ENCODE measurements around the gene TMEM170B. TPM values are rescaled to one million over a fixed set of nuclear protein-coding genes. Genes with fewer than 3 reads are reported as not detected.

TMEM170B gene
- total RNA-seq, 1 experiment from 2014 or later, result 1.0 TPM

GRCh38 chr6:11628562-11628961, 91.0 kb downstream of the TMEM170B start:
- ChIA-PET CTCF (no interaction called here), POLR2A (no interaction called here), RAD21 (ENCODE audit: low non-redundant PET in 1 of 2, low total read pairs in 2 of 2, uncharacterized antibody in 2 of 2, unreplicated experiment in 2 of 2) (no interaction called here)
- no peak for ATAC-seq
- Histone ChIP-seq H3K79me2 (ENCODE audit: insufficient read depth, low read length) (no peaks in the 10 kb centered on the region), H3K9me2 (ENCODE audit: insufficient read depth) (no peaks in the 10 kb centered on the region), H3K4me3 (replicated peaks in 1 of 2; ENCODE audit: low read depth in 1 of 2, low read length in 2 of 2) (no peak overlapping the region), H3K4me2 (ENCODE audit: low read length) (no peak overlapping the region), H2AFZ (ENCODE audit: low read depth, low read length, poor library complexity, severe bottlenecking) (no peak overlapping the region), H3K27me3 (ENCODE audit: insufficient read depth, low read length) (no peaks in the 10 kb centered on the region), H3K9ac (ENCODE audit: low read length) (no peak overlapping the region), H3K4me1 (ENCODE audit: control insufficient read depth in 1 of 2, insufficient read depth in 2 of 2, low read length in 2 of 2) (peaks cover 7 to 13% of the 10 kb centered on the region in 2 experiments), H3K36me3 (ENCODE audit: control insufficient read depth in 1 of 2, insufficient read depth in 2 of 2, low read length in 2 of 2) (no peaks in the 10 kb centered on the region), H3K27ac (ENCODE audit: low read depth, low read length) (no peak overlapping the region), H3K9me3 (ENCODE audit: control insufficient read depth in 1 of 2, insufficient read depth in 1 of 2, low read depth in 1 of 2, low read length in 2 of 2) (no peaks in the 10 kb centered on the region), H4K20me1 (ENCODE audit: insufficient read depth) (no peaks in the 10 kb centered on the region)
- intact Hi-C loops (cut with micrococcal nuclease), result no loop called here
- no TSS peak for BruUV-seq (replicated peaks)
- DNase-seq (ENCODE audit: low read depth, low spot score), result no peak
- no peak for TF ChIP-seq RAD21 (IDR thresholded peaks at IDR 0.05; ENCODE audit: low read depth)
- no peak for TF ChIP-seq POLR2AphosphoS5 (IDR thresholded peaks at IDR 0.05; ENCODE audit: low read depth, low read length)
- TF ChIP-seq SP1 (IDR thresholded peaks at IDR 0.05; ENCODE audit: low read depth), result no peak
- TF ChIP-seq EZH2phosphoT487 (IDR thresholded peaks at IDR 0.05; ENCODE audit: borderline replicate concordance), result no peak
- no peak for TF ChIP-seq EGR1 (IDR thresholded peaks at IDR 0.05; ENCODE audit: low read depth)
- TF ChIP-seq SIN3A (IDR thresholded peaks at IDR 0.05; ENCODE audit: low read depth), result no peak
- TF ChIP-seq EZH2 (IDR thresholded peaks at IDR 0.05), result no peak
- TF ChIP-seq POLR2A (IDR thresholded peaks at IDR 0.05; ENCODE audit: borderline replicate concordance, extremely low read depth, insufficient read depth, insufficient read length), result no peak
- no peak for TF ChIP-seq CTCF (IDR thresholded peaks at IDR 0.05 in 2 of 3, conservative IDR thresholded peaks at IDR 0.05 in 1 of 3; ENCODE audit: borderline replicate concordance in 1 of 3, insufficient read depth in 1 of 3, low read depth in 2 of 3, low read length in 2 of 3)
- no peak for TF ChIP-seq ELF1 (IDR thresholded peaks at IDR 0.05; ENCODE audit: borderline replicate concordance, low read depth)
- TF ChIP-seq JUND (IDR thresholded peaks at IDR 0.05), result no peak
- no peak for TF ChIP-seq FOSL1 (IDR thresholded peaks at IDR 0.05; ENCODE audit: low read depth)
- no peak for TF ChIP-seq ZNF274 (IDR thresholded peaks at IDR 0.05; ENCODE audit: low read depth, low read length)
- TF ChIP-seq YY1 (IDR thresholded peaks at IDR 0.05; ENCODE audit: extremely low read depth, insufficient replicate concordance, low read depth, low read length), result no peak
- no peak for TF ChIP-seq TCF7L2 (IDR thresholded peaks at IDR 0.05; ENCODE audit: borderline replicate concordance, extremely low read depth, insufficient read depth, insufficient read length)
- TF ChIP-seq ZBTB33 (IDR thresholded peaks at IDR 0.05; ENCODE audit: extremely low read depth, insufficient replicate concordance, low read length), result no peak
- no peak for TF ChIP-seq ZFX (IDR thresholded peaks at IDR 0.05)
- no peak for TF ChIP-seq CEBPB (IDR thresholded peaks at IDR 0.05; ENCODE audit: low read depth)

Measured in HCT116 (cell line).